SK-N-SH (cell line): ENCODE measurements around the gene EDN3.

Source experiments
- CTCF ChIP-seq: fragments of 200-600 bp; sonication (generic); IDR thresholded peaks from 2 replicates; pipeline ENCODE4 v1.6.1; 2017; ENCODE audit warnings: antibody characterized with exemption, mild to moderate bottlenecking, moderate library complexity
- IRF3 ChIP-seq: fragments of 150-350 bp; IDR thresholded peaks from 2 replicates; pipeline ENCODE4 v1.6.1; 2016; ENCODE audit warnings: mild to moderate bottlenecking, low read depth, low read length
- NFIC ChIP-seq: IDR thresholded peaks from 2 replicates; pipeline ENCODE4 v1.4.0; 2012; ENCODE audit warnings: borderline replicate concordance
- RCOR1 ChIP-seq: fragments of 150-350 bp; IDR thresholded peaks from 2 replicates; pipeline ENCODE4 v1.6.1; 2017; ENCODE audit warnings: antibody characterized with exemption, low read length
- TCF12 ChIP-seq: IDR thresholded peaks from 2 replicates; pipeline ENCODE4 v1.4.0; 2012
- TF ChIP-seq, protein P1 (sequence below): fragments of 150-350 bp; IDR thresholded peaks from 2 replicates; pipeline ENCODE4 v1.6.1; 2017; ENCODE audit warnings: antibody characterized with exemption, low read length, low read depth, borderline replicate concordance
- TF ChIP-seq, protein P2 (sequence below): IDR thresholded peaks from 2 replicates; pipeline ENCODE4 v1.6.1; 2012; ENCODE audit warnings: mild to moderate bottlenecking, low read depth, low read length, moderate library complexity

DNA sequence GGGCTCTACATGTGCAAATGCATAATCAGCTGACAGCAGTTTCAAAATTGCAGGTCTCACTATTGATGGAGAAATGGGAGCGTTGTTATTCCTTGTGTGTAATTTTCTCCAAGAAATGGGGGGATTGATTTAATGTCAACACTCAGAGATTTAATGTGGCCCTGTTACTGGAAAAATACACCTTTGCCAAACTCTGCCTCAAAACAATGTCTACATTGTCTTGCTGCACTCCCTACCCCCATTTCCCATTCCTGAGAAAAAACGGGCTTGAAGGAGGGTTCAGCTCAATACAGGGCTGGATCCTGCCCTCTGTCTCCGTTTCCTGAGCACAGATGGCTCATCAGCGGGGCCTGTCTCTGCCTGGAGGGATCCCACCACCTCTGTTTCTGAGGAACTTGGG, 18.4 kb downstream of the EDN3 start:
- TF ChIP-seq, protein P1, sequence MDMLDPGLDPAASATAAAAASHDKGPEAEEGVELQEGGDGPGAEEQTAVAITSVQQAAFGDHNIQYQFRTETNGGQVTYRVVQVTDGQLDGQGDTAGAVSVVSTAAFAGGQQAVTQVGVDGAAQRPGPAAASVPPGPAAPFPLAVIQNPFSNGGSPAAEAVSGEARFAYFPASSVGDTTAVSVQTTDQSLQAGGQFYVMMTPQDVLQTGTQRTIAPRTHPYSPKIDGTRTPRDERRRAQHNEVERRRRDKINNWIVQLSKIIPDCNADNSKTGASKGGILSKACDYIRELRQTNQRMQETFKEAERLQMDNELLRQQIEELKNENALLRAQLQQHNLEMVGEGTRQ: no peak
- TF ChIP-seq CTCF (no peak), TCF12 (no peak), RCOR1 (no peak), NFIC (no peak), IRF3 (no peak)
- TF ChIP-seq, protein P2, sequence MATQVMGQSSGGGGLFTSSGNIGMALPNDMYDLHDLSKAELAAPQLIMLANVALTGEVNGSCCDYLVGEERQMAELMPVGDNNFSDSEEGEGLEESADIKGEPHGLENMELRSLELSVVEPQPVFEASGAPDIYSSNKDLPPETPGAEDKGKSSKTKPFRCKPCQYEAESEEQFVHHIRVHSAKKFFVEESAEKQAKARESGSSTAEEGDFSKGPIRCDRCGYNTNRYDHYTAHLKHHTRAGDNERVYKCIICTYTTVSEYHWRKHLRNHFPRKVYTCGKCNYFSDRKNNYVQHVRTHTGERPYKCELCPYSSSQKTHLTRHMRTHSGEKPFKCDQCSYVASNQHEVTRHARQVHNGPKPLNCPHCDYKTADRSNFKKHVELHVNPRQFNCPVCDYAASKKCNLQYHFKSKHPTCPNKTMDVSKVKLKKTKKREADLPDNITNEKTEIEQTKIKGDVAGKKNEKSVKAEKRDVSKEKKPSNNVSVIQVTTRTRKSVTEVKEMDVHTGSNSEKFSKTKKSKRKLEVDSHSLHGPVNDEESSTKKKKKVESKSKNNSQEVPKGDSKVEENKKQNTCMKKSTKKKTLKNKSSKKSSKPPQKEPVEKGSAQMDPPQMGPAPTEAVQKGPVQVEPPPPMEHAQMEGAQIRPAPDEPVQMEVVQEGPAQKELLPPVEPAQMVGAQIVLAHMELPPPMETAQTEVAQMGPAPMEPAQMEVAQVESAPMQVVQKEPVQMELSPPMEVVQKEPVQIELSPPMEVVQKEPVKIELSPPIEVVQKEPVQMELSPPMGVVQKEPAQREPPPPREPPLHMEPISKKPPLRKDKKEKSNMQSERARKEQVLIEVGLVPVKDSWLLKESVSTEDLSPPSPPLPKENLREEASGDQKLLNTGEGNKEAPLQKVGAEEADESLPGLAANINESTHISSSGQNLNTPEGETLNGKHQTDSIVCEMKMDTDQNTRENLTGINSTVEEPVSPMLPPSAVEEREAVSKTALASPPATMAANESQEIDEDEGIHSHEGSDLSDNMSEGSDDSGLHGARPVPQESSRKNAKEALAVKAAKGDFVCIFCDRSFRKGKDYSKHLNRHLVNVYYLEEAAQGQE: no peak
